WTC11 (cell line): Measurements from ENCODE around the gene SH2D4B. TPM values are rescaled to one million over a fixed set of nuclear protein-coding genes. Genes with fewer than 3 reads are reported as not detected.

Source experiments
- ATAC-seq: fragments of 200-7000 bp; cut with Tn5 transposase; 2 replicates; pipeline ENCODE4 v1.10.0; 2021; ENCODE audit warnings: mild to moderate bottlenecking, moderate library complexity
- CTCF ChIA-PET: fragments of 300-600 bp; sonication (Branson Sonifier 250); formaldehyde crosslinking; loops from one replicate; lab custom pipeline; 2021; ENCODE audit warnings: antibody characterized with exemption; lab: Charles Lee
- POLR2A ChIA-PET: fragments of 350-600 bp; sonication (Branson Sonifier 250); formaldehyde crosslinking; loops from one replicate; lab custom pipeline; 2021; ENCODE audit warnings: antibody characterized with exemption; lab: Charles Lee
- DNase-seq: peaks from one replicate; pipeline ENCODE4 v3.0.0; 2021; ENCODE audit warnings: low spot score
- H3K27ac Mint-ChIP-seq: 2 replicates; pipeline ENCODE4 v1.8.0; 2021; ENCODE audit warnings: mixed read lengths
- H3K27me3 Mint-ChIP-seq: 2 replicates; pipeline ENCODE4 v1.8.0; 2021; ENCODE audit warnings: low read depth, mild to moderate bottlenecking, moderate library complexity, mixed read lengths
- H3K36me3 Mint-ChIP-seq: 2 replicates; pipeline ENCODE4 v1.8.0; 2021; ENCODE audit warnings: mixed read lengths
- H3K4me1 Mint-ChIP-seq: 2 replicates; pipeline ENCODE4 v1.8.0; 2022; ENCODE audit warnings: mixed read lengths
- H3K4me3 Mint-ChIP-seq: 2 replicates; pipeline ENCODE4 v1.8.0; 2021; ENCODE audit warnings: mild to moderate bottlenecking, moderate library complexity, mixed read lengths
- H3K9me3 Mint-ChIP-seq: 2 replicates; pipeline ENCODE4 v1.8.0; 2021; ENCODE audit warnings: mixed read lengths
- ATF1 ChIP-seq: sonication (generic); formaldehyde crosslinking; IDR thresholded peaks from 2 replicates; pipeline ENCODE4 v1.8.1; 2023; ENCODE audit warnings: mild to moderate bottlenecking, moderate library complexity, missing genetic modification reagents
- ESRRA ChIP-seq: sonication (generic); formaldehyde crosslinking; IDR thresholded peaks from 2 replicates; pipeline ENCODE4 v1.8.1; 2022; ENCODE audit warnings: mild to moderate bottlenecking, missing genetic modification reagents, borderline replicate concordance
- GTF2I ChIP-seq: fragments of 250-450 bp; sonication (Bioruptor Pico); conservative IDR thresholded peaks from 2 replicates; pipeline ENCODE4 v1.4.0; 2021; ENCODE audit warnings: mild to moderate bottlenecking
- KAT7 ChIP-seq: sonication (generic); formaldehyde crosslinking; IDR thresholded peaks from 2 replicates; pipeline ENCODE4 v1.8.1; 2023; ENCODE audit warnings: missing genetic modification reagents, mild to moderate bottlenecking, borderline replicate concordance
- NR3C1 ChIP-seq: sonication (generic); formaldehyde crosslinking; conservative IDR thresholded peaks from 2 replicates; pipeline ENCODE4 v1.8.1; 2023; ENCODE audit warnings: low read depth, mild to moderate bottlenecking, missing genetic modification reagents
- TCF7 ChIP-seq: sonication (generic); formaldehyde crosslinking; IDR thresholded peaks from 2 replicates; pipeline ENCODE4 v1.8.0; 2022; ENCODE audit warnings: mild to moderate bottlenecking, low read depth, missing genetic modification reagents, moderate library complexity
- total RNA-seq: library from RNA; stranded (reverse); gene quantifications from 3 replicates; pipeline ENCODE4 v1.2.3, GENCODE V29; 2021
- TF ChIP-seq, protein P1 (sequence below): fragments of 250-450 bp; sonication (Bioruptor Pico); IDR thresholded peaks from 2 replicates; pipeline ENCODE4 v2.1.2; 2022; ENCODE audit warnings: mild to moderate bottlenecking, moderate library complexity
- TF ChIP-seq, protein P2 (sequence below): fragments of 250-450 bp; sonication (Bioruptor Pico); IDR thresholded peaks from 2 replicates; pipeline ENCODE4 v1.8.0; 2021; ENCODE audit warnings: mild to moderate bottlenecking
- TF ChIP-seq, protein P3 (sequence below): sonication (generic); formaldehyde crosslinking; IDR thresholded peaks from 2 replicates; pipeline ENCODE4 v1.8.1; 2023; ENCODE audit warnings: mild to moderate bottlenecking, missing genetic modification reagents
- TF ChIP-seq, protein P4 (sequence below): sonication (generic); formaldehyde crosslinking; IDR thresholded peaks from 2 replicates; pipeline ENCODE4 v1.8.0; 2022; ENCODE audit warnings: mild to moderate bottlenecking, missing genetic modification reagents
- TF ChIP-seq, protein P5 (sequence below): sonication (generic); formaldehyde crosslinking; IDR thresholded peaks from 2 replicates; pipeline ENCODE4 v1.8.0; 2023; ENCODE audit warnings: missing genetic modification reagents
- TF ChIP-seq, protein P6 (sequence below): sonication (generic); formaldehyde crosslinking; IDR thresholded peaks from 2 replicates; pipeline ENCODE4 v1.8.1; 2023; ENCODE audit warnings: mild to moderate bottlenecking, missing genetic modification reagents, borderline replicate concordance
- TF ChIP-seq, protein P7 (sequence below): sonication (generic); formaldehyde crosslinking; IDR thresholded peaks from 2 replicates; pipeline ENCODE4 v1.8.0; 2022; ENCODE audit warnings: mild to moderate bottlenecking, missing genetic modification reagents
- TF ChIP-seq, protein P8 (sequence below): sonication (generic); formaldehyde crosslinking; IDR thresholded peaks from 2 replicates; pipeline ENCODE4 v1.8.1; 2023; ENCODE audit warnings: mild to moderate bottlenecking, missing genetic modification reagents, moderate library complexity

SH2D4B gene
- total RNA-seq, 1 experiment from 2014 or later: 0.04 TPM

DNA sequence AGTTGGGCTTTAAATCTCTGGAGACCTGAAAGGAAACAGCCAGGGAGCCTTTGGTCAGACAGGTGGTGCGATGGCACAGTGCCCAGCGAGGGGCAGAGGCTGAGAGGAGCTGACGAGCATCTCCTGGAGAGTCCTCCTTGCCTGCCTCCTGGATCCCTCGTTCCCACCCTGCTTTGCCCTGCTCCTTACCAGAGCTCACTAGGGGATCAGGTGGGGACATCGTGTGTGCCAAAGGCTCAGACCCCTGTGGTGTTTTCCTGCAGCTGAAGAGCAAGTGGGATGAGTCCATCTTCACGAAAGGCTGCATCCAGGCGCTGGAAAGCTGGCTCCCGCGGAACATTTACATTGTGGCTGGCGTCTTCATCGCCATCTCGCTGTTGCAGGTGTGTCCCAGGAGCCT lies 21.8 kb upstream of the SH2D4B start (continued):
- TF ChIP-seq, protein P1, sequence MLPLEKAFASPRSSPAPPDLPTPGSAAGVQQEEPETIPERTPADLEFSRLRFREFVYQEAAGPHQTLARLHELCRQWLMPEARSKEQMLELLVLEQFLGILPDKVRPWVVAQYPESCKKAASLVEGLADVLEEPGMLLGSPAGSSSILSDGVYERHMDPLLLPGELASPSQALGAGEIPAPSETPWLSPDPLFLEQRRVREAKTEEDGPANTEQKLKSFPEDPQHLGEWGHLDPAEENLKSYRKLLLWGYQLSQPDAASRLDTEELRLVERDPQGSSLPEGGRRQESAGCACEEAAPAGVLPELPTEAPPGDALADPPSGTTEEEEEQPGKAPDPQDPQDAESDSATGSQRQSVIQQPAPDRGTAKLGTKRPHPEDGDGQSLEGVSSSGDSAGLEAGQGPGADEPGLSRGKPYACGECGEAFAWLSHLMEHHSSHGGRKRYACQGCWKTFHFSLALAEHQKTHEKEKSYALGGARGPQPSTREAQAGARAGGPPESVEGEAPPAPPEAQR (CRISPR knock-in tag): no peak
- TF ChIP-seq ESRRA: no peak
- TF ChIP-seq, protein P2, sequence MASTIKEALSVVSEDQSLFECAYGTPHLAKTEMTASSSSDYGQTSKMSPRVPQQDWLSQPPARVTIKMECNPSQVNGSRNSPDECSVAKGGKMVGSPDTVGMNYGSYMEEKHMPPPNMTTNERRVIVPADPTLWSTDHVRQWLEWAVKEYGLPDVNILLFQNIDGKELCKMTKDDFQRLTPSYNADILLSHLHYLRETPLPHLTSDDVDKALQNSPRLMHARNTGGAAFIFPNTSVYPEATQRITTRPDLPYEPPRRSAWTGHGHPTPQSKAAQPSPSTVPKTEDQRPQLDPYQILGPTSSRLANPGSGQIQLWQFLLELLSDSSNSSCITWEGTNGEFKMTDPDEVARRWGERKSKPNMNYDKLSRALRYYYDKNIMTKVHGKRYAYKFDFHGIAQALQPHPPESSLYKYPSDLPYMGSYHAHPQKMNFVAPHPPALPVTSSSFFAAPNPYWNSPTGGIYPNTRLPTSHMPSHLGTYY (CRISPR knock-in tag): no peak

DNA sequence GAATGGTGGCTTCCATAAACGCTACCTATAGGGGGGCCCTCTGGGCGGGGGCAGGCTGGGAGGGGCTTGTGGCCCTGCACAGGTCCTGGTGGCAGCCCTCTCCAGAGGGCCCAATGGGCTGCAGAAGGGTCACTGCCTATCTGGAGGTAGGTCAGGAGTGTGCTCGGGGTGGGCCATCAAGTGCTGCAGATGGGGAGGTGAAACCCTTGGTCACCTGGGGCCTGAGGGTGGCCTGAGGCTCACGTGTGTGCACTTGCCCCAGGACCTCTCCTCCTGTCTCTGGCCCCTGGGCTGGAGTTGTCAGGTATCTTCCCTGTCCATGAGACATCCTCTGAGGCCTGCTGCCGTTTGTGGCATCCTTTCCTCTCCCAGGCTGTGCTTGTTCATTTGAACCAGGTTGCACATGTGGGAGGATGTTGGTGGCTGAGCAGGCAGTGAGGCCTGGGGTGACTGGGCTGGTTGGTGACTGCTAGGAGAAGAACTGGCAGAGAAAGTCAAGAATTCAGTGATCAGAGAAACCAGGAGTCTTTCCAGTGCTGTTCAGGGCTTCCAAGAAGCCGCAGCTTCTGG lies 21.1 kb upstream of the SH2D4B start:
- H3K27me3 Mint-ChIP-seq: no peaks in the 10 kb centered on the region
- peaks cover 6% of the 10 kb centered on the region for H3K4me1 Mint-ChIP-seq
- ChIA-PET CTCF (interaction anchor here (1.1 to 20.7 kb wide), 3 partner anchors 11 to 63 kb away, joined by 5 to 802 read pairs (median 7); partner anchors contain the start of gene TSPAN14), POLR2A (no interaction called here)
- no peak overlapping the region for H3K27ac Mint-ChIP-seq
- DNase-seq: no peak
- no peak for ATAC-seq
- H3K9me3 Mint-ChIP-seq: no peaks in the 10 kb centered on the region
- no peak for TF ChIP-seq ATF1 (CRISPR knock-in tag)
- TF ChIP-seq, protein P3, sequence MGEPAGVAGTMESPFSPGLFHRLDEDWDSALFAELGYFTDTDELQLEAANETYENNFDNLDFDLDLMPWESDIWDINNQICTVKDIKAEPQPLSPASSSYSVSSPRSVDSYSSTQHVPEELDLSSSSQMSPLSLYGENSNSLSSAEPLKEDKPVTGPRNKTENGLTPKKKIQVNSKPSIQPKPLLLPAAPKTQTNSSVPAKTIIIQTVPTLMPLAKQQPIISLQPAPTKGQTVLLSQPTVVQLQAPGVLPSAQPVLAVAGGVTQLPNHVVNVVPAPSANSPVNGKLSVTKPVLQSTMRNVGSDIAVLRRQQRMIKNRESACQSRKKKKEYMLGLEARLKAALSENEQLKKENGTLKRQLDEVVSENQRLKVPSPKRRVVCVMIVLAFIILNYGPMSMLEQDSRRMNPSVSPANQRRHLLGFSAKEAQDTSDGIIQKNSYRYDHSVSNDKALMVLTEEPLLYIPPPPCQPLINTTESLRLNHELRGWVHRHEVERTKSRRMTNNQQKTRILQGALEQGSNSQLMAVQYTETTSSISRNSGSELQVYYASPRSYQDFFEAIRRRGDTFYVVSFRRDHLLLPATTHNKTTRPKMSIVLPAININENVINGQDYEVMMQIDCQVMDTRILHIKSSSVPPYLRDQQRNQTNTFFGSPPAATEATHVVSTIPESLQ (CRISPR knock-in tag): no peak
- peaks cover 57% of the 10 kb centered on the region for H3K36me3 Mint-ChIP-seq
- H3K4me3 Mint-ChIP-seq: no peak overlapping the region

DNA sequence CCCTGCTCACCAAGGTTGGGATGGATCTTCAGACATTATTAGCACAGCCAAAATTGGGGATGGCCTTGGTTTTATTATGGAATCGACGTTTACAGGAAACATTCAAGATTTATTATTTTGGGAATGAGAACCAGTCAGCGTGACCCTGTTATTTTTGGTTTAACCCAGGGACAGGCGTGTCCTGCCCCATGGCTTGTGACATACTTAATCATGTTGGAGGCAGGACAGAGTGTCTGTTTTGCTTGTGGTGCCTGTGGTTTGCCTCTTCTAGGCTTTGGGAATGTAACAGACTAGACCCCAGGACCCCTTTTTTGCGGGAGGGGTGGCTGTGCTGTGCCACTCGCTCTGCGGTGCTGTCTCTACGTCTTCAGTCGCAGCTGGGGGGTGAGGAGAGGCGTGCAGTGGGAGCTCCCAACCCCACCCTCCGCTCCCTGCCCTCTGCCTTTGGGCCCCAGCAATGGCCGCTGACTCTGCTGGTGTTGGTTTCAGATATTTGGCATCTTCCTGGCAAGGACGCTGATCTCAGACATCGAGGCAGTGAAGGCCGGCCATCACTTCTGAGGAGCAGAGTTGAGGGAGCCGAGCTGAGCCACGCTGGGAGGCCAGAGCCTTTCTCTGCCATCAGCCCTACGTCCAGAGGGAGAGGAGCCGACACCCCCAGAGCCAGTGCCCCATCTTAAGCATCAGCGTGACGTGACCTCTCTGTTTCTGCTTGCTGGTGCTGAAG lies 20.1 kb upstream of the SH2D4B start:
- ChIA-PET POLR2A (no interaction called here), CTCF (interaction anchor here (0.9 kb wide), 1 partner anchor 12 kb away, joined by 4 read pairs; no protein-coding TSS in a partner anchor)
- H3K36me3 Mint-ChIP-seq: peaks cover 51% of the 10 kb centered on the region
- H3K27me3 Mint-ChIP-seq: no peaks in the 10 kb centered on the region
- no peak overlapping the region for H3K4me3 Mint-ChIP-seq
- no peak overlapping the region for H3K27ac Mint-ChIP-seq
- TF ChIP-seq GTF2I (CRISPR knock-in tag) (no peak), KAT7 (CRISPR knock-in tag) (no peak)
- no peak for ATAC-seq
- DNase-seq: no peak
- no peaks in the 10 kb centered on the region for H3K9me3 Mint-ChIP-seq
- H3K4me1 Mint-ChIP-seq: peaks cover 6% of the 10 kb centered on the region

DNA sequence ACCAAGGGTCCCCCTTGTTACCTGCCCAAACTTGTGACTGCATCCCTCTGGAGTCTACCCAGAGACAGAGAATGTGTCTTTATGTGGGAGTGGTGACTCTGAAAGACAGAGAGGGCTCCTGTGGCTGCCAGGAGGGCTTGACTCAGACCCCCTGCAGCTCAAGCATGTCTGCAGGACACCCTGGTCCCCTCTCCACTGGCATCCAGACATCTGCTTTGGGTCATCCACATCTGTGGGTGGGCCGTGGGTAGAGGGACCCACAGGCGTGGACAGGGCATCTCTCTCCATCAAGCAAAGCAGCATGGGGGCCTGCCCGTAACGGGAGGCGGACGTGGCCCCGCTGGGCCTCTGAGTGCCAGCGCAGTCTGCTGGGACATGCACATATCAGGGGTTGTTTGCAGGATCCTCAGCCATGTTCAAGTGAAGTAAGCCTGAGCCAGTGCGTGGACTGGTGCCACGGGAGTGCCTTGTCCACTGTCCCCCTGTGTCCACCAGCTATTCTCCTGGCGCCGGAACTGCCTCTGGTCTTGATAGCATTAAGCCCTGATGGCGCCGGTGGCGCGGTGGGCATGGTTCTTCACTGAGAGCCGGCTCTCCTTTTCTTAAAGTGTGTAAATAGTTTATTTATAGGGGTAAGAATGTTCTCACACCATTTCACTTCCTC lies 19.4 kb upstream of the SH2D4B start:
- no peak for DNase-seq
- CTCF ChIA-PET: interaction anchor here (0.9 kb wide), 1 partner anchor 13 kb away, joined by 4 read pairs; no protein-coding TSS in a partner anchor
- POLR2A ChIA-PET: no interaction called here
- peaks cover 45% of the 10 kb centered on the region for H3K36me3 Mint-ChIP-seq
- H3K4me1 Mint-ChIP-seq: peaks cover 6% of the 10 kb centered on the region
- H3K9me3 Mint-ChIP-seq: no peaks in the 10 kb centered on the region
- ATAC-seq: no peak
- no peak overlapping the region for H3K4me3 Mint-ChIP-seq
- no peak overlapping the region for H3K27ac Mint-ChIP-seq
- no peaks in the 10 kb centered on the region for H3K27me3 Mint-ChIP-seq
- TF ChIP-seq, protein P4, sequence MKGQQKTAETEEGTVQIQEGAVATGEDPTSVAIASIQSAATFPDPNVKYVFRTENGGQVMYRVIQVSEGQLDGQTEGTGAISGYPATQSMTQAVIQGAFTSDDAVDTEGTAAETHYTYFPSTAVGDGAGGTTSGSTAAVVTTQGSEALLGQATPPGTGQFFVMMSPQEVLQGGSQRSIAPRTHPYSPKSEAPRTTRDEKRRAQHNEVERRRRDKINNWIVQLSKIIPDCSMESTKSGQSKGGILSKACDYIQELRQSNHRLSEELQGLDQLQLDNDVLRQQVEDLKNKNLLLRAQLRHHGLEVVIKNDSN (CRISPR knock-in tag): no peak
- TF ChIP-seq, protein P5, sequence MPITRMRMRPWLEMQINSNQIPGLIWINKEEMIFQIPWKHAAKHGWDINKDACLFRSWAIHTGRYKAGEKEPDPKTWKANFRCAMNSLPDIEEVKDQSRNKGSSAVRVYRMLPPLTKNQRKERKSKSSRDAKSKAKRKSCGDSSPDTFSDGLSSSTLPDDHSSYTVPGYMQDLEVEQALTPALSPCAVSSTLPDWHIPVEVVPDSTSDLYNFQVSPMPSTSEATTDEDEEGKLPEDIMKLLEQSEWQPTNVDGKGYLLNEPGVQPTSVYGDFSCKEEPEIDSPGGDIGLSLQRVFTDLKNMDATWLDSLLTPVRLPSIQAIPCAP (CRISPR knock-in tag): no peak
- TF ChIP-seq, protein P6, sequence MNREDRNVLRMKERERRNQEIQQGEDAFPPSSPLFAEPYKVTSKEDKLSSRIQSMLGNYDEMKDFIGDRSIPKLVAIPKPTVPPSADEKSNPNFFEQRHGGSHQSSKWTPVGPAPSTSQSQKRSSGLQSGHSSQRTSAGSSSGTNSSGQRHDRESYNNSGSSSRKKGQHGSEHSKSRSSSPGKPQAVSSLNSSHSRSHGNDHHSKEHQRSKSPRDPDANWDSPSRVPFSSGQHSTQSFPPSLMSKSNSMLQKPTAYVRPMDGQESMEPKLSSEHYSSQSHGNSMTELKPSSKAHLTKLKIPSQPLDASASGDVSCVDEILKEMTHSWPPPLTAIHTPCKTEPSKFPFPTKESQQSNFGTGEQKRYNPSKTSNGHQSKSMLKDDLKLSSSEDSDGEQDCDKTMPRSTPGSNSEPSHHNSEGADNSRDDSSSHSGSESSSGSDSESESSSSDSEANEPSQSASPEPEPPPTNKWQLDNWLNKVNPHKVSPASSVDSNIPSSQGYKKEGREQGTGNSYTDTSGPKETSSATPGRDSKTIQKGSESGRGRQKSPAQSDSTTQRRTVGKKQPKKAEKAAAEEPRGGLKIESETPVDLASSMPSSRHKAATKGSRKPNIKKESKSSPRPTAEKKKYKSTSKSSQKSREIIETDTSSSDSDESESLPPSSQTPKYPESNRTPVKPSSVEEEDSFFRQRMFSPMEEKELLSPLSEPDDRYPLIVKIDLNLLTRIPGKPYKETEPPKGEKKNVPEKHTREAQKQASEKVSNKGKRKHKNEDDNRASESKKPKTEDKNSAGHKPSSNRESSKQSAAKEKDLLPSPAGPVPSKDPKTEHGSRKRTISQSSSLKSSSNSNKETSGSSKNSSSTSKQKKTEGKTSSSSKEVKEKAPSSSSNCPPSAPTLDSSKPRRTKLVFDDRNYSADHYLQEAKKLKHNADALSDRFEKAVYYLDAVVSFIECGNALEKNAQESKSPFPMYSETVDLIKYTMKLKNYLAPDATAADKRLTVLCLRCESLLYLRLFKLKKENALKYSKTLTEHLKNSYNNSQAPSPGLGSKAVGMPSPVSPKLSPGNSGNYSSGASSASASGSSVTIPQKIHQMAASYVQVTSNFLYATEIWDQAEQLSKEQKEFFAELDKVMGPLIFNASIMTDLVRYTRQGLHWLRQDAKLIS (CRISPR knock-in tag): no peak
- TF ChIP-seq NR3C1 (CRISPR knock-in tag) (no peak), GTF2I (CRISPR knock-in tag) (no peak), TCF7 (CRISPR knock-in tag) (no peak)
- TF ChIP-seq, protein P7, sequence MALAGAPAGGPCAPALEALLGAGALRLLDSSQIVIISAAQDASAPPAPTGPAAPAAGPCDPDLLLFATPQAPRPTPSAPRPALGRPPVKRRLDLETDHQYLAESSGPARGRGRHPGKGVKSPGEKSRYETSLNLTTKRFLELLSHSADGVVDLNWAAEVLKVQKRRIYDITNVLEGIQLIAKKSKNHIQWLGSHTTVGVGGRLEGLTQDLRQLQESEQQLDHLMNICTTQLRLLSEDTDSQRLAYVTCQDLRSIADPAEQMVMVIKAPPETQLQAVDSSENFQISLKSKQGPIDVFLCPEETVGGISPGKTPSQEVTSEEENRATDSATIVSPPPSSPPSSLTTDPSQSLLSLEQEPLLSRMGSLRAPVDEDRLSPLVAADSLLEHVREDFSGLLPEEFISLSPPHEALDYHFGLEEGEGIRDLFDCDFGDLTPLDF (CRISPR knock-in tag): no peak
- TF ChIP-seq, protein P8, sequence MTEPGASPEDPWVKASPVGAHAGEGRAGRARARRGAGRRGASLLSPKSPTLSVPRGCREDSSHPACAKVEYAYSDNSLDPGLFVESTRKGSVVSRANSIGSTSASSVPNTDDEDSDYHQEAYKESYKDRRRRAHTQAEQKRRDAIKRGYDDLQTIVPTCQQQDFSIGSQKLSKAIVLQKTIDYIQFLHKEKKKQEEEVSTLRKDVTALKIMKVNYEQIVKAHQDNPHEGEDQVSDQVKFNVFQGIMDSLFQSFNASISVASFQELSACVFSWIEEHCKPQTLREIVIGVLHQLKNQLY (CRISPR knock-in tag): no peak
